ENCODE results near the gene FKBP5. TPM values are rescaled to one million over a fixed set of nuclear protein-coding genes. Genes with fewer than 3 reads are reported as not detected.

Gene FKBP5
- total RNA-seq, 1 donor from 2014 or later, result 17.1 TPM

GRCh38 chr6:35589904-35590303 is 98.8 kb downstream of the FKBP5 start:
- Mint-ChIP-seq H3K27ac (no peak overlapping the region), H3K4me3 (no peak overlapping the region), H3K27me3 (no peaks in the 10 kb centered on the region), H3K9me3 (no peaks in the 10 kb centered on the region), H3K4me1 (peaks cover 10% of the 10 kb centered on the region), H3K36me3 (ENCODE audit: low read depth) (peaks cover 16% of the 10 kb centered on the region)
- intact Hi-C loops (cut with micrococcal nuclease), result loop anchor here (10.0 kb wide), 1 partner anchor 295 kb away; the partner anchor contains the start of gene DEF6
- ATAC-seq (ENCODE audit: low read depth) (no peak), DNase-seq (no peak)
- no peak for TF ChIP-seq CTCF (IDR thresholded peaks at IDR 0.05)
- POLR2A ChIA-PET, result interaction anchor here (1.2 kb wide), 1 partner anchor 143 kb away, joined by 4 read pairs; no protein-coding TSS in a partner anchor
- CTCF ChIA-PET, result interaction anchor here (2.1 to 3.4 kb wide), 2 partner anchors 66 to 146 kb away, joined by 4 to 37 read pairs; partner anchors contain the start of gene ARMC12

GRCh38 chr6:35589201-35589739 is 99.4 kb downstream of the FKBP5 start:
- Mint-ChIP-seq H3K4me1 (peaks cover 10% of the 10 kb centered on the region), H3K4me3 (no peak overlapping the region), H3K27me3 (no peaks in the 10 kb centered on the region), H3K9me3 (no peaks in the 10 kb centered on the region), H3K27ac (no peak overlapping the region), H3K36me3 (ENCODE audit: low read depth) (peaks cover 11% of the 10 kb centered on the region)
- intact Hi-C loops (cut with micrococcal nuclease), result loop anchor here (10.0 kb wide), 1 partner anchor 294 kb away; the partner anchor contains the start of gene DEF6
- ATAC-seq (ENCODE audit: low read depth) (no peak), DNase-seq (no peak)
- CTCF ChIA-PET, result interaction anchor here (2.1 to 3.4 kb wide), 3 partner anchors 66 to 148 kb away, joined by 4 to 37 read pairs (median 22); partner anchors contain the start of gene ARMC12
- no peak for TF ChIP-seq CTCF (IDR thresholded peaks at IDR 0.05)
- POLR2A ChIA-PET, result interaction anchor here (0.9 to 1.2 kb wide), 2 partner anchors 133 to 143 kb away, joined by 3 to 4 read pairs; no protein-coding TSS in a partner anchor

- peaks cover 7% of the 10 kb centered on the region for H3K36me3 Mint-ChIP-seq (ENCODE audit: low read depth)
- no peak for TF ChIP-seq CTCF (IDR thresholded peaks at IDR 0.05)
- peaks cover 10% of the 10 kb centered on the region for H3K4me1 Mint-ChIP-seq
- CTCF ChIA-PET, result interaction anchor here (3.0 kb wide), 1 partner anchor 150 kb away, joined by 22 read pairs; the partner anchor contains the start of gene ARMC12
- no peaks in the 10 kb centered on the region for H3K9me3 Mint-ChIP-seq
- intact Hi-C loops (cut with micrococcal nuclease), result loop anchor here (10.0 kb wide), 1 partner anchor 292 kb away; the partner anchor contains the start of gene DEF6
- ATAC-seq (ENCODE audit: low read depth), result no peak
- H3K27me3 Mint-ChIP-seq, result no peaks in the 10 kb centered on the region
- POLR2A ChIA-PET, result no interaction called here
- H3K27ac Mint-ChIP-seq, result no peak overlapping the region
- no peak overlapping the region for H3K4me3 Mint-ChIP-seq
- DNase-seq, result no peak
Observed at GRCh38 chr6:35587167-35587566, 101.5 kb downstream of the FKBP5 start.

- H3K27me3 Mint-ChIP-seq, result no peaks in the 10 kb centered on the region
- no peak overlapping the region for H3K27ac Mint-ChIP-seq
- H3K9me3 Mint-ChIP-seq, result no peaks in the 10 kb centered on the region
- CTCF ChIA-PET, result interaction anchor here (3.0 kb wide), 1 partner anchor 150 kb away, joined by 22 read pairs; the partner anchor contains the start of gene ARMC12
- peaks cover 10% of the 10 kb centered on the region for H3K4me1 Mint-ChIP-seq
- intact Hi-C loops (cut with micrococcal nuclease), result loop anchor here (10.0 kb wide), 1 partner anchor 292 kb away; the partner anchor contains the start of gene DEF6
- H3K4me3 Mint-ChIP-seq, result no peak overlapping the region
- DNase-seq (no peak), ATAC-seq (ENCODE audit: low read depth) (no peak)
- POLR2A ChIA-PET, result no interaction called here
- no peak for TF ChIP-seq CTCF (IDR thresholded peaks at IDR 0.05)
- peaks cover 7% of the 10 kb centered on the region for H3K36me3 Mint-ChIP-seq (ENCODE audit: low read depth)
Observed at GRCh38 chr6:35586542-35586941, 102.2 kb downstream of the FKBP5 start.

GRCh38 chr6:35585658-35586057 is 103.1 kb downstream of the FKBP5 start:
- Mint-ChIP-seq H3K27me3 (no peaks in the 10 kb centered on the region), H3K9me3 (no peaks in the 10 kb centered on the region), H3K4me3 (no peak overlapping the region), H3K4me1 (peaks cover 10% of the 10 kb centered on the region), H3K36me3 (ENCODE audit: low read depth) (peaks cover 7% of the 10 kb centered on the region), H3K27ac (no peak overlapping the region)
- DNase-seq, result no peak
- intact Hi-C loops (cut with micrococcal nuclease), result loop anchor here (10.0 kb wide), 1 partner anchor 291 kb away; the partner anchor contains the start of gene DEF6
- ChIA-PET CTCF (interaction anchor here (4.6 to 6.8 kb wide), 2 partner anchors 148 to 152 kb away, joined by 26 to 177 read pairs; partner anchors contain the start of gene ARMC12), POLR2A (no interaction called here)
- no peak for TF ChIP-seq CTCF (IDR thresholded peaks at IDR 0.05)
- no peak for ATAC-seq (ENCODE audit: low read depth)

Measured in activated B cell treated with CpG ODN at 0.5 μM for 24 hours (primary cell).